GM12892 (cell line): Measurements from ENCODE around the gene WDR18.

Experiments used
- POLR2A ChIP-seq: IDR thresholded peaks from 2 replicates; pipeline ENCODE4 v1.6.1; 2011; ENCODE audit warnings: low read depth, low read length, control low read depth
- POLR2AphosphoS5 ChIP-seq: IDR thresholded peaks from 2 replicates; pipeline ENCODE4 v1.6.1; 2011; ENCODE audit warnings: low read depth, low read length, control low read depth
- TAF1 ChIP-seq: IDR thresholded peaks from 2 replicates; pipeline ENCODE4 v1.6.1; 2011; ENCODE audit warnings: low read depth, mild to moderate bottlenecking, control low read depth, low read length, borderline replicate concordance

DNA sequence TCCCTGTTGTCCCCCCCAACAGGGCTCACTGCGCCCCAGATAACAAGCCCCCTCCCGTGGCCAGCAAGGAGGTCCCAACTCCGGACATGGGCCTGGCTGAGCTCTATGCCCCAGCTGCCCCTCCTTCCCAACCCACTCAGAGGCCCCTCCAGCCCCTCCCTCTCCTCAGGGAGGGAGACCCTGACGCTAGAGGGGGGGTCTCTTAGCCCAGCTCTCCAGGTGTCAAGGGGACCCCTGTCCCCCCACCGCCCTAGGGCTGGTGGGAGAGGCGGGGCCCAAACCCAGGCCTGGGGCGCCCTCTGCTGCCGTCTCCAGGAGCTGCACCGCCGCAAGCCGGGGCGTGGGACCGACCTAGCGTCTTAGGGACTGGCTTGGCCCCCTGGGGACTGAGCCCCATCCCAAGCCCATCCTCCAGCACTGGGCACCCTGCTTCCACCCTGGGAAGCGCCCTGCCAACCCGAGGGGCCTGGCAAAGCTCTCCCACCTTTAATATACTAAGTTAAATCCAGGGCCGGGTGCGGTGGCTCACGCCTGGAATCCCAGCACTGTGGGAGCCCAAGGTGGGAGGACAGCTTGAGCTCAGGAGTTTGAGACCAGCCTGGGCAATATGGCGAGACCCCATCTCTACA is 17.5 kb downstream of the WDR18 start:
- TF ChIP-seq TAF1 (no peak), POLR2A (no peak), POLR2AphosphoS5 (no peak)
